Karpas-422 (cell line): ENCODE measurements around the gene GTF2I. TPM values are rescaled to one million over a fixed set of nuclear protein-coding genes. Genes with fewer than 3 reads are reported as not detected.
A peak's percentile ranks its signal among the peaks of the same experiment; 100 is the strongest.
"Not testable (repeated sequence)": the region's sequence is repeated elsewhere in the genome, so short reads cannot be mapped to it uniquely, and the experiment has no call there.

Source experiments
- DNase-seq: peaks from one replicate; pipeline ENCODE4 v3.0.0-alpha.2; 2015
- H2AFZ ChIP-seq: fragments of 200-600 bp; sonication (generic); 2 replicates; pipeline ENCODE4 v1.6.1; 2014; ENCODE audit warnings: antibody characterized with exemption, low read length, mixed read lengths
- H3K27ac ChIP-seq: fragments of 200-600 bp; sonication (generic); 2 replicates; pipeline ENCODE4 v1.5.1; 2014; ENCODE audit warnings: mild to moderate bottlenecking, low read length, moderate library complexity
- H3K27me3 ChIP-seq: fragments of 200-600 bp; sonication (generic); 2 replicates; pipeline ENCODE4 v1.6.1; 2014; ENCODE audit warnings: low read length, mixed read lengths
- H3K36me3 ChIP-seq: fragments of 200-600 bp; sonication (generic); 2 replicates; pipeline ENCODE4 v1.6.1; 2014; ENCODE audit warnings: low read length, mixed read lengths; ENCODE audit not compliant: insufficient read depth
- H3K4me1 ChIP-seq: fragments of 200-600 bp; sonication (generic); 2 replicates; pipeline ENCODE4 v1.6.1; 2014; ENCODE audit warnings: mild to moderate bottlenecking, low read length, mixed read lengths
- H3K4me2 ChIP-seq: fragments of 200-600 bp; sonication (generic); 2 replicates; pipeline ENCODE4 v1.6.1; 2014; ENCODE audit warnings: low read length, low read depth, mild to moderate bottlenecking; ENCODE audit not compliant: poor library complexity, severe bottlenecking
- H3K4me3 ChIP-seq: fragments of 200-600 bp; sonication (generic); 2 replicates; pipeline ENCODE4 v1.5.1; 2014; ENCODE audit warnings: mild to moderate bottlenecking, antibody characterized with exemption, low read length, mixed read lengths
- H3K79me2 ChIP-seq: fragments of 200-600 bp; sonication (generic); 2 replicates; pipeline ENCODE4 v1.6.1; 2014; ENCODE audit warnings: mild to moderate bottlenecking, low read length, mixed read lengths
- H3K9ac ChIP-seq: fragments of 200-600 bp; sonication (generic); 2 replicates; pipeline ENCODE4 v1.6.0; 2014; ENCODE audit warnings: low read length
- H3K9me2 ChIP-seq: fragments of 200-600 bp; sonication (generic), shearing (Covaris generic); replicated peaks from 2 replicates; pipeline ENCODE4 v1.6.0; 2014; ENCODE audit warnings: mild to moderate bottlenecking, low read length, moderate library complexity; ENCODE audit not compliant: insufficient read depth
- H3K9me3 ChIP-seq: fragments of 300-700, 200-600 bp; sonication (generic); 2 replicates; pipeline ENCODE4 v1.6.1; 2014; ENCODE audit warnings: low read length, mixed read lengths
- H4K20me1 ChIP-seq: fragments of 200-600 bp; sonication (generic); 2 replicates; pipeline ENCODE4 v1.6.1; 2014; ENCODE audit warnings: mild to moderate bottlenecking, antibody characterized with exemption, low read length, low read depth; ENCODE audit not compliant: insufficient read depth
- total RNA-seq: library from RNA; depleted of rRNA; stranded (reverse); fragments of >200 nt; shearing (Covaris generic); gene quantifications from 2 replicates; pipeline ENCODE4 v1.2.3, GENCODE V29; 2014; ENCODE audit warnings: low replicate concordance

GTF2I gene
- total RNA-seq, 1 experiment from 2014 or later, result 176 TPM

DNA sequence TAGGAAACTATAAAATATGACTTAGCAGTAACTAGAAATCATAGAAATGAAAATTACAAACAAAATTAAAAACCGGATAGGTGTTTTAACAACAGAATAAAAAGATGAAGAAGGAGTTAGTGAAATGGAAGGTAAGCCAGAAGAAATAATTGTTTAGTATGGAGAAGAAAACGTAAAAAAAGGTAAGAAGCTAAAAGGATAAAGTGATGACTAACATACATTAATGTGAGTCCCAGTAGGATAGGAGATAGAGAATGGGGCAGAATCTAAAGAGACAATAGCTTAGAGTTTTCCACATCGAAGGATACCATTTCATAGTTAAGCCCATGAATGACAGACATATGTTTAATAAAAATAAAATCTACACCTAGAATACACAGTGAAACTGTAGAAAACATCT is 25.3 kb downstream of the GTF2I start:
- no peak overlapping the region for H3K9ac ChIP-seq
- H3K27ac ChIP-seq, result no peak overlapping the region
- peaks cover 37% of the 10 kb centered on the region; the same call in 1 of the 2 replicates for H3K36me3 ChIP-seq
- no peaks in the 10 kb centered on the region for H3K27me3 ChIP-seq
- no peak overlapping the region for H3K4me3 ChIP-seq
- H3K4me1 ChIP-seq, result no peaks in the 10 kb centered on the region; the same call in 1 of the 2 replicates
- no peak overlapping the region for H3K4me2 ChIP-seq
- no peaks in the 10 kb centered on the region for H3K9me3 ChIP-seq
- H3K9me2 ChIP-seq, result no peaks in the 10 kb centered on the region
- H3K79me2 ChIP-seq, result peaks cover 97% of the 10 kb centered on the region
- peaks cover 37% of the 10 kb centered on the region for H4K20me1 ChIP-seq
- no peak for DNase-seq
- H2AFZ ChIP-seq, result no peak overlapping the region

DNA sequence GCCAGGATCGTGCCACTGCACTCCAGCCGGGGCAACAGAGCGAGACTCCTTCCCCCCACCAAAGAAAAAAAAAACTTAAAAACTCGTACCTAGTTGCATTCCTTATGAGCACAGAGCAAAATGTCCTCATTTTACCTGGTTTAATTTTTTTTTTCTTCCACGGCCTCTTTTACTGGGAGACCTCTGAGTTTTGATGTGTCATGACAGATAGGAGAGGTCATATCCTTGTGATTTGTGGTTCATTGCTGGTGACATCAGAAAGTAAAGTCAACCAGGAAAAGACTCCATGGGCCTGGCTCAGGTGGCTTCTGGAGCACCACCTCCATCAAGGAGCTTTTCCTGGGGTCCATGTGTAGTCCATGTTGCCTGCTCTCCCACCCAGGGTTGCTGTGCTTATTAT is 26.3 kb downstream of the GTF2I start:
- H3K36me3 ChIP-seq, result peaks cover 40% of the 10 kb centered on the region
- no peaks in the 10 kb centered on the region for H3K9me2 ChIP-seq
- peaks cover 46% of the 10 kb centered on the region for H4K20me1 ChIP-seq
- no peak overlapping the region for H3K27ac ChIP-seq
- H3K9me3 ChIP-seq, result no peaks in the 10 kb centered on the region
- H2AFZ ChIP-seq, result no peak overlapping the region
- H3K9ac ChIP-seq, result no peak overlapping the region
- H3K4me3 ChIP-seq, result no peak overlapping the region
- H3K4me1 ChIP-seq, result no peaks in the 10 kb centered on the region; the same call in 1 of the 2 replicates
- no peaks in the 10 kb centered on the region for H3K27me3 ChIP-seq
- no peak for DNase-seq
- H3K4me2 ChIP-seq, result no peak overlapping the region
- H3K79me2 ChIP-seq, result peaks cover 97% of the 10 kb centered on the region

DNA sequence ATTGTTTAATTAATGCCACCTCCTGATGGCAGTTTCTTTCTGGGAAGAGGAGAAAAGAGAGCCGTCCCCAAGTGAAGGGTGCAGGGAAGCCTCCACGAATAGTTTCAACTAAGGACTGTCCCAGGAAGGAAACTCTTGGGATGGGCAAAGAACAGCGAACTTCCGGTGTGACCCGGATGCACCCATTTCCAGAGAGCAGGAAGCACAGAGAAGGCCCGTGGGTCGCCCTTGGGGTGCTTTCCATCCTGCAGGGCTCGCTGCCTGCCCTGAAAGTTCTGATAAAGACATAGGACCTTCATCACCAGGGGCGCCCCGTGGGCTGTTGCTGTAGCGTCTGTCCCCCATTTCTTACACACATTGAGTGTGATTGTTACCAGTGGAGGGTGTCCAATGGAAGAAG is 27.0 kb downstream of the GTF2I start:
- Histone ChIP-seq H3K9me3 (no peaks in the 10 kb centered on the region), H3K4me1 (no peaks in the 10 kb centered on the region; the same call in 1 of the 2 replicates), H3K9me2 (no peaks in the 10 kb centered on the region), H3K4me2 (no peak overlapping the region), H3K27ac (no peak overlapping the region), H3K9ac (no peak overlapping the region), H4K20me1 (peaks cover 45% of the 10 kb centered on the region), H3K4me3 (no peak overlapping the region), H3K36me3 (peaks cover 41% of the 10 kb centered on the region), H3K27me3 (no peaks in the 10 kb centered on the region), H2AFZ (no peak overlapping the region), H3K79me2 (peaks cover 95% of the 10 kb centered on the region)
- no peak for DNase-seq

DNA sequence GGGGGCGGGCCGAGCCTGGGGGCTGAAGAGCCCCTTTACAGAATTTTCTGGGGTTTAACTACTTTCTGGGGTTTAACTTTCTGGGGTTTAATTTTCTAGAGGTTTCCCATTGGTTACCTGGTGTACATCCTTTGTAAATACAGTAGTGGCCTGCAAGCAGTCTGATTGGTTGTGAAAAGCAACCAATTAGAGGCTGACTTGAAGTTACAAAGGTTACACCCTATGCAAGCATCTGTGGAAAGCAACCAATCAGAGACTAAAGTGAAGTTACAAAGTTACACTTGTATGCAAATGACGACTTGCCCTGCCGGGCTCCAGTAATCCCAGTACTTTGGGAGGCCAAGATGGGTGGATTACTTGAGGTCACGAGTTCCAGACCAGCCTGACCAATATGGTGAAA is 27.4 kb downstream of the GTF2I start:
- H3K9ac ChIP-seq, result no peak overlapping the region
- H2AFZ ChIP-seq, result no peak overlapping the region
- H4K20me1 ChIP-seq, result peaks cover 42% of the 10 kb centered on the region
- no peaks in the 10 kb centered on the region for H3K27me3 ChIP-seq
- H3K4me3 ChIP-seq, result no peak overlapping the region
- H3K79me2 ChIP-seq, result peaks cover 96% of the 10 kb centered on the region
- DNase-seq, result peak; percentile 64
- no peaks in the 10 kb centered on the region for H3K9me2 ChIP-seq
- H3K36me3 ChIP-seq, result peaks cover 44% of the 10 kb centered on the region
- no peaks in the 10 kb centered on the region; the same call in 1 of the 2 replicates for H3K4me1 ChIP-seq
- no peaks in the 10 kb centered on the region for H3K9me3 ChIP-seq
- H3K4me2 ChIP-seq, result no peak overlapping the region
- H3K27ac ChIP-seq, result no peak overlapping the region

DNA sequence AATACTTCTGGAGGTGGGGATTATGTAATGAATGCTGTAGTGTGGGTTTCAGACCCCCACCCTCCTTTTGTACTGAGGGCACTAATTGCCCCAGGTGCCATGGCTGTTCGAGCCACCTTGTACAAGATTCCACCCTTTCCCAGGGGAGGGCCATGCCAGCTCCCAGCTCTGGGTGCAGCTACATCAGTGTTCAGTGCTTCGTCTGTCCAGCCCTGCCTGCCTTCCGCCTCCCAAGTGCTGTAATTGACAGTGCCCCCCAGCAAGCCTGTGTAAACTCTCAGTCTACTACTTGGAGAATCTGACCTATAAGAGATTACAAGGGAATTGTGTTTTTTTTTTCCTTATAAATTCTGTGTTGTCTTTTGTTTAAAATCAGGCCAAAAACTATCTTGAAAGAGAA is 33.0 kb downstream of the GTF2I start:
- H3K36me3 ChIP-seq, result peaks cover 75% of the 10 kb centered on the region
- peaks cover 37% of the 10 kb centered on the region for H4K20me1 ChIP-seq
- H3K79me2 ChIP-seq, result peaks cover 89% of the 10 kb centered on the region
- H3K27ac ChIP-seq, result no peak overlapping the region
- no peak overlapping the region for H3K4me2 ChIP-seq
- H3K27me3 ChIP-seq, result no peaks in the 10 kb centered on the region
- no peaks in the 10 kb centered on the region for H3K9me2 ChIP-seq
- no peak overlapping the region for H2AFZ ChIP-seq
- no peak for DNase-seq
- no peak overlapping the region for H3K4me3 ChIP-seq
- no peaks in the 10 kb centered on the region for H3K4me1 ChIP-seq
- H3K9ac ChIP-seq, result no peak overlapping the region
- H3K9me3 ChIP-seq, result no peaks in the 10 kb centered on the region

DNA sequence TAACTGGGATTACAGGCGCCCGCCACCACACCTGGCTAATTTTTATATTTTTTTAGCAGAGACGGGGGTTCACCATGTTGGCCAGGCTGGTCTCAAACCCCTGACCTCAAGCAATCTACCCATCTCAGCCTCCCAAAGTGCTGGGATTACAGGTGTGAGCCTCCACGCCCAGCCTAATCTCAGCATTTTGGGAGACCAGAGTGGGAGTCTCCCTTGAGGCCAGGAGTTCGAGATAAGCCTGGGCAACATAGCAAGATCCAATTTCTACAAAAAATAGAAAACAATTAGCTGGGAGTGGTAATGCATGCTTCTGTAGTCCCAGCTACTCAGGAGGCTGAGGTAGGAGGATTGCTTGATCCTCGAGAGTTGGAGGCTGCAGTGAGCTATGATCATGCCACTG is 46.9 kb downstream of the GTF2I start:
- Histone ChIP-seq H3K36me3 (peaks cover 79% of the 10 kb centered on the region), H3K79me2 (peaks cover 46% of the 10 kb centered on the region)
- not testable (repeated sequence) for H4K20me1 ChIP-seq, H3K4me2 ChIP-seq, H3K27ac ChIP-seq, H2AFZ ChIP-seq, H3K9me2 ChIP-seq, H3K9ac ChIP-seq, DNase-seq, H3K27me3 ChIP-seq, H3K4me1 ChIP-seq, H3K9me3 ChIP-seq, H3K4me3 ChIP-seq

DNA sequence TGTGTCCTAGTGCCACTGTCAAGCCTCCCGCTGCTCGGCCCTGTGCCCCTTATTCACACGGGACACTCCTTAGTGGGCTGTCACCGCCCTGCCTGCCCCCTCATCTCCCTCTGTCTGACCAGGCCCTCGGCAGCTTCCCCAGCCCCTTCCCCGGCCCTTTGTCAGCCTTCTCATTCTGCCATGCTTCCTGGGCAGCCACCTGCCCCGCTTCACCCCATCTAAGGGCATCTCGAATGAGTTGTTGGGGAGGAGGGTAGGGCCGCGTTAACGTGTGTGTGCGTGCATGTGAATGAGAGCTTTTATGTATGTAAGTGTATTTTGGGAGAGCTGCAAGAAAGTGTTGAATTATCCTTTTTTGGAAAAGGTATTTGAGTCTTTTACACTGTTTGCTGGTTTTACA is 49.7 kb downstream of the GTF2I start:
- H3K9ac ChIP-seq, result no peak overlapping the region
- H3K79me2 ChIP-seq, result peaks cover 37% of the 10 kb centered on the region
- H3K27ac ChIP-seq, result no peak overlapping the region
- H3K4me3 ChIP-seq, result no peak overlapping the region
- no peak overlapping the region for H2AFZ ChIP-seq
- H3K36me3 ChIP-seq, result peaks cover 80% of the 10 kb centered on the region
- no peak for DNase-seq
- H3K4me2 ChIP-seq, result no peak overlapping the region
- no peaks in the 10 kb centered on the region for H3K4me1 ChIP-seq
- H3K9me2 ChIP-seq, result no peaks in the 10 kb centered on the region
- H3K27me3 ChIP-seq, result no peaks in the 10 kb centered on the region
- H4K20me1 ChIP-seq, result no peaks in the 10 kb centered on the region
- H3K9me3 ChIP-seq, result no peaks in the 10 kb centered on the region

DNA sequence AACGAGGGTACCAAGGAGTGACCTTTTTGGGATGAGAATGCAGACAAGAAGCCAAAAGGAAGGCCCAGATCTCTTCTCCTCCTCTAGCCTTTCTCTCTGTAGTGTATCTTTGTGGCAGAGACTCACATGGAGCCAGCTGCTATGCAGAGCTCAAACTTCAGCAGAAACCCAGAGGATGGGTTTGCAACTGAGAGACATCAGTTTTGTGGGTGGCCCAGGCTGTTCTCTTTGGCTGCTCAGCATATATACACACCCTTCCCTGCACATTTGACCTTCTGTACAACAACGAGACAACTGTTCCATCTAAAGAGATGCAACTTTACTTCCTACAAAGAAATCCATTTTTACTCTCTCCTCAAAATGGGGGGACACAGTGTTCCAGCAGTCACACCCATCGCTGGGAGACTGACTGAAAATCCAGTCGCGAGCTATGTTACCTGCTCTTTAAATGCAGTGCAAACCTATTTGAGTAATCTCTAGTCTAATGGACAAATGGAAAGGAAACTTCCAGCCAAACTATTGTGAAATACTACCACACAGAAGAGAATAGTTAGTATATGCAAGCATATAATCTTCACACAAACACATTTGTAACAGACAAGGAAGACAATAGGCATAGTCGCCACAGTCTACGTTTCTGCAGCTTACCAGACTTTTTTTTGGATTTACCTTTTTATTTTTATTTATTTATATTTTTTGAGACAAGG is 51.2 kb downstream of the GTF2I start:
- peaks cover 81% of the 10 kb centered on the region for H3K36me3 ChIP-seq
- no peak overlapping the region for H2AFZ ChIP-seq
- no peak for DNase-seq

More for the DNA sequence above, 51.2 kb downstream of the GTF2I start:
- no peaks in the 10 kb centered on the region for H3K27me3 ChIP-seq
- no peak overlapping the region for H3K9ac ChIP-seq
- H3K79me2 ChIP-seq, result peaks cover 36% of the 10 kb centered on the region
- no peaks in the 10 kb centered on the region for H3K4me1 ChIP-seq
- H3K9me2 ChIP-seq, result no peaks in the 10 kb centered on the region
- H3K9me3 ChIP-seq, result no peaks in the 10 kb centered on the region
- H3K4me3 ChIP-seq, result no peak overlapping the region
- no peak overlapping the region for H3K27ac ChIP-seq
- H4K20me1 ChIP-seq, result no peaks in the 10 kb centered on the region
- no peak overlapping the region for H3K4me2 ChIP-seq
